GM21390 (cell line): ENCODE measurements around the gene HACD2.

Experiments
- ATAC-seq: cut with Tn5 transposase; IDR thresholded peaks from one replicate; pipeline ENCODE4 v1.9.1; 2021; ENCODE audit not compliant: unreplicated experiment

The HACD2 gene, protein sequence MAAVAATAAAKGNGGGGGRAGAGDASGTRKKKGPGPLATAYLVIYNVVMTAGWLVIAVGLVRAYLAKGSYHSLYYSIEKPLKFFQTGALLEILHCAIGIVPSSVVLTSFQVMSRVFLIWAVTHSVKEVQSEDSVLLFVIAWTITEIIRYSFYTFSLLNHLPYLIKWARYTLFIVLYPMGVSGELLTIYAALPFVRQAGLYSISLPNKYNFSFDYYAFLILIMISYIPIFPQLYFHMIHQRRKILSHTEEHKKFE

DNA sequence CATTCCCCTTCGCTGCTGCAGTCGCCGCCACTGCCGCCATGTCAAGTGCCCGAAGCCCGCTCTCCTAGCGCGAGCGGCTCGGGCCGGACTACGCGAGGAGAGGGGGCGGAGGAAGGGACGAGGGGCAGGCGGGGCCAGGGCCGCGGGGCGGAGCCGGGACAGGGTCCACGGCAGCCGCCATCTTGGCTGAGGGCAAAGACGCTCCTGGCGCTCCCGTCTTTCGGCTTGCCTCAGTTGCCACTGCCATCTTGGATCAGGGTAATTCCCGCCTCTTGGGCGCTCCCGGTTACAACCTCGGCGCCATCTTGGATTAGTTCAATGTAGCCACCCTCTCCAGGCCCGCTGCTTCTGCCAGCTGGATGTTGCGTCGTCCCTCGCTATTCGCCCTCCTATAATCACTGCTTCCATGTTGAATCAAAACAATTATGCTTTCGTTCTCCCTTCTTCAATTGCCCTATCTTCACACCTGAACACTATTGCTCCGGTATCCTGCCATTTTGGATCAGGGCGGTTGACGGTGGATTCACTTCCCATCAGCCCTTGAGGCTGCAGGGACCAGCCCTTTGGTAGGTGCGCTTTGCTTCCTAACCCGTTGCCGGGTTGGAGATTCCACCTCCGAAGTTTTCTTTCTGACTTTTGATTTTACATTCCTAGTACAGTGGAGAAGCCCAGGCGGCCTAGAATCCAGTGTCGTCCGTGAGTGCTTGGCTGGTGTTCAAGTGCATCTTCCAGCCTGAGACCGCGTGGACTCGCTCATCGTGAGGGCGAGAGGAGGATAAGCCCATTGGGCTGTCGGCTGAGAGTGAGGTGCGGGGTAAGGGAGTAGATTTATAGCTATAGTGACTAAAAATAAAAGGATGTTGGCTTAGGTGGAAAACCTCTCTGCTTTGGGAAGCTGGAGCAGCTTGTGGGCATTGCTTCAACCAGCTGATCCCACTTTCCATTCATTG is at the start of gene HACD2:
Gene HACD2, minus strand, starts transcription at position 66 of the 950 bp plus-strand sequence. Its CDS starts 26 bp downstream, at position 40.
- peak; percentile 91 for ATAC-seq

DNA sequence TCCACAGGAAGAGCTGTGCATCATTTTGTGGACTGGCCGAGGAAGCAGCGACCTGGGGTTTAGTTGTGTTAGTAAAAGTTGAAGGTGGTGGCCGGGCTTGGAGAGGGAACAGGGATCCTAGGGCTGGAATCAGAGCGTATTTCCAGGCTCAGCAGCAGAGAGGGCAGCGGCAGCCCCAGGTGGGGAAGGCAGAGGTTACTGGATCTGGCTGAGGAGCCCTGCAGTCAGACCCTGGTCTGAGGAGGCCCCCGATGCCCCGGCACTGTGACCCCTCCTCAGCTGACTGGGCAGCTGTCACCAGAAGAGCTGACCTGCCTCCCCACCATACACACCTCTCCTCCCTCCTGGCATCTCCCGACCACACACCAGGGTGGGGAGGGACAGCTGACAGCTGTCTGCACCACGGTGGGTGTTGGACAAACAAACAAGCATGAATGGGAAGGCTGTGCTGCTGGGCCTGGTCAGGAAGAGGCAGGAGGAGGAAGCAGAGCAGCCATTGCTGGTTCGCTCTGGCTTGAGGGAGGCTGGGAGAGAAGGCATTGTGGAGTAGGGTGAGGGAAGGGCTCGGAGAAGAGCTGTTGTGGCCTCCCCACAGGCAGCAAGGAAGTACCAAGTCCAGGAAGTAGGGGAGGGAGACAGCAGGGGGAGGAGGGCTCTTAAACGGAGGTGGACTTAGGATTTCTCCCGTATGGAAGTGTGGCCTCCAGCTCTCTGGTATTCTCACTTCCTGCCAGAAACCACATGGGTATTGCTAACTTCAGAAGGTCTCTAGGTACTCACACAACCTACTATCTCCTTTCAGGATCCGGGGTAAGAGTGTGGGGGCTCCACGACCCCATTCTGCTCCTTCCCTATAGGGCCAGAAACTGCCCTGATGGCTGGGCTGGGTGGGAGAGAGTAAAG is 49.5 kb upstream of the HACD2 start:
- ATAC-seq = no peak

DNA sequence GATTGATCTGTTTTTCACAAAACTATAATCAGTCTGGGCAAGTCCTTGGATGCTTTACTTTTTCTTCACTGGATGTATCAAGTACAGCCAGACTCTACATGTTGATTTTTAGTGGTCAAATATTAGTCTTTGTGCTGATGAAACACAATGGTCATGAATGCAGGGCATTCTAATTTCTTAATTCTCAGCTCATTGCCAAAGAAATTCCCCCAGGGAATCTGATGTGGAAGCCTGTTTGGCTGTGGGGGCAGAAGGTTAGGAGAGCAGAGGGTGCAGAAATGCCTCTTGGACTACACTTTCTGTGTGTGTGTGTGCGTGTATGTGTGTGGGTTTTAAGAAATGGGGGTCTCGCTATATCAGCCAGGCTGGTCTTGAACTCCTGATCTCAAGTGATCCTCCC is 48.7 kb upstream of the HACD2 start:
- ATAC-seq = no peak

DNA sequence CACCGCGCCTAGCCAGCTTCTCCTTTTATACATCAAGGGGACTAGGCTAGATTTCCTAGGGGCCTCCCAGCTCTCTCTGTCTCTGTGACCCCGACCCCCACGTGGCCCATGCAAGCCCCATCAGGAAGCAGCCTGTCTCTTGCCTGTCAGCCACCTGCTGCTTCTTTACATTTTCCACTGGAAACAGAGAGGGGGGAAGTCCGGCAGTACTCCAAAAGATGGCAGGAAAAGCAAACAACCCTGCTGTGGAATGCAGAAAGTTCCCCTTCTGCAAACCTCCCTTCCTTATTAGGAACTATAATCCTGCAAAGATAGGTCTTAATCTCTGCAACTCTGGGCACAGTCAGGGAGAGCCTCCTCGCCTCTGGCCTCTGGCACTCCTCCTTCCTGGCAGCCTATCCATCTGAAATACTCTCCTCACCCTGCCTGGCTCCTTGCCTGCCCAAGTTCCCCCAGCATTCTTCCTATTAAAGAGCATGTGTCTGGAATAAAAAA is 47.4 kb upstream of the HACD2 start:
- no peak for ATAC-seq

DNA sequence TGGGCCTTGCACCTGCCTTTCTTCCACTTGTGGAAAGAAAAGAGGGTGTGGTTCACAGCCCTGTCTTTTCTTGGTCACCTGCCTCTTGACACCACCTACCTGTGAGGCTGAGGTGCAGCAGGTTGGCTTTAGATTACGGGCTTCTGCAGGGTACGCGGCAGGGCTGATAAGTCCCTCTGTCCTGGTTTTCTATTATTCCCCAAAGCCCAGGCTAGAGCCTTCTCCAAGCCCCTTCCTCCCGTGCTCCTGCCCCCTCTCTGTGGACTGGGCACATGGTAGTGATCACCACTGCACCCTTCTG is 44.8 kb upstream of the HACD2 start:
- no peak for ATAC-seq

DNA sequence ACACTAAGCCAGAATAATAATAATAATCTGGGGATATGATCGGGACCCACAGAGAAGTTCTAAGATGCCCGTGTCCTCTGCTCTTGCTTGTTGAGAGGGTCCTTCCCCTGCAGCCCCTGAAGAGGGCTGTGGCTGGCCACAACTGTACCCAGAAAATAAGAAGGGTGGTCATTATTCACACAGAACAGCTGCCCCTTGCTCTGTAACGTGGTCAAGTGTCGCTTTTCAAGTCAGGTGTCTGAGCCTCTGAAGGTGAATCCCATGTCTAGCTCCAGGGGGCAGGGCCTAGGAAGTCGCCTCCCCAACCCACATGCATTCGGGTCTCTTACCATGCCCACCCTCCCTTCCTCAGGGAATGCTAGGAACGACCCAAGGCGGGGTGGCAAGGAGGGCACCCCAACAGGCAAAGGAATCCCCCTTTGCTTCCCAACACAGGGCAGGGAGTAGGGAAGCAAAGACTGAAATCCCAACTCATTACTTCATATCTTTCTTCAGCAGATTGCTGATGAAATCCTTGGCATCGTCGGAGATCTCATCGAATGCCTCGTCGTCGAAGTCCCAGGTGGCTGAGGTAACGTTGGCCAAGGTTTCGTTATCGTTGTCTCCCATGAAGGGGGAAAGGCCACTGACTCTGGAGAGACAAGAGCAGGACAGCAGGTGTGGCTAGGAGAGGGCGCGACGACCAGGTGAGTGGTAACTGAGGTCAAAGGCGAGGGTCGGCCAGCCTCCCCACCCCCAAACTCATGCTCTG is 44.3 kb upstream of the HACD2 start:
- no peak for ATAC-seq

DNA sequence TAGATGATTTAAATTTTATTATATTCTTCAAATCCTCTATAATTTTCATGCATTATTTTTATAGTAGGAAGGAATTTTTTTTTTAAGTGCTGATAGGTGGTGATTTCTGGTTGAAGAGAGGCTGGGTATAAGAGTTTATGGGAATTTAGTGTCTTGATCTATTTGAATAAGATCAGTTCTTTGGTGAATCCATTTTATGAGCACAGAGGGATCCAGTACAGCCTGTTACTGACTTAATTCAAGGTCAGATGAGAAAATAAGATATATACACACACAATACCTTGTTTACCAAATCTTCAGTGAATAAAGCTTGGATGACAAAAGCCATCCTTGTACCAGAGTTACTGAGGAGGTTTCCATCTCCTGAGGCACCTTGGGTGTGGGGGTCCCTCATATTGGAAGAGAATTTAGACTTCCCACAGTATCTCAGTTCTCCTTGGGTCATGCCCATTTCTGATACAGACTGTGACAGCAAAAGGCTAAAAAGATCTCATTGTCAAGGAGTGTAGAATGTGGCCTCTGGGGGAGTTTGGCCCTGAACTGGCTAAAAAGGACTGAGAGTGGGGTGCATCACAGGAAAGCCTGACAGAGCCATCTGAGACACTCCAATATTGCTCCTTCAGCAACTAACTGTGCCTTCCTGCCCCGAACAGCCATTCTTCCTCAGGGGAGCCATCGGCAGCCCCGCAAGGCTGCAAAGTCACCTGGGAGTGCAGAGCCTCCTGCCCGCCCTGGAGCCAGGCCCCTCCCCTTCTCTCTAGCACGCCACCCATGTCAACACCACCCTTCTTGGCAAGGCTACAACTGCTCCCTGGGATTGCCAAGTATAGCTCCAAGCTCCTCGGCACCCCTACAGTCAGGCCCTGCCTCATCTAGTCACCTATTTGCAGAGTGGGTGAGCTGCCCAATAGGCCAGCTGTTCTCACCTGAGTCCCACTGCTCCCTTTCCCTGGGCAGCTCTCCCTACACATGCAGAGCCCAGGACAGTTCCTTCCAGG is 43.1 kb upstream of the HACD2 start:
- ATAC-seq = no peak

- ATAC-seq = no peak
These were observed 42.0 kb upstream of the HACD2 start for GRCh38 chr3:123626881-123627280.

DNA sequence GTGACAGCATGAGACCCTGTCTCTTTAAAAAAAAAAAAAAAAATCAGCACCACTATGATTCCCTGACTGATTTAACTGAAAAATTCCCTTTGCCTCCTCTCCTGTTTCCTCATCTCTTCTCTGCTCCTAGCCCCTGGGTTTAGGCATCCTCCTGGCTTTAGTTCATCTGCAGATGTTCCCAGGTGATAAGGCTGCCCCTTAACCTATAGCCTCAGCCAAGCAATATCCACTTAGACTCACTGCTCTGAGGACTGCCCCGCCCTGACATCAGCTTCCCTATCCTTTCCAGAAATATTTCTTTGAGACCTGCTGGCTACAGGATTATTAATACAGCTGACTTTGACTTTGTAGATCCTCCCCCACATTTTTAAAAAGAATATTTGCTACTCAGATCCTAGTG is 39.4 kb upstream of the HACD2 start:
- no peak for ATAC-seq

- ATAC-seq = no peak
These were observed 38.6 kb upstream of the HACD2 start for GRCh38 chr3:123623346-123623880.

- no peak for ATAC-seq
These were observed 37.9 kb upstream of the HACD2 start for GRCh38 chr3:123622766-123623165.

- no peak for ATAC-seq
These were observed 37.0 kb upstream of the HACD2 start for GRCh38 chr3:123621850-123622189.

DNA sequence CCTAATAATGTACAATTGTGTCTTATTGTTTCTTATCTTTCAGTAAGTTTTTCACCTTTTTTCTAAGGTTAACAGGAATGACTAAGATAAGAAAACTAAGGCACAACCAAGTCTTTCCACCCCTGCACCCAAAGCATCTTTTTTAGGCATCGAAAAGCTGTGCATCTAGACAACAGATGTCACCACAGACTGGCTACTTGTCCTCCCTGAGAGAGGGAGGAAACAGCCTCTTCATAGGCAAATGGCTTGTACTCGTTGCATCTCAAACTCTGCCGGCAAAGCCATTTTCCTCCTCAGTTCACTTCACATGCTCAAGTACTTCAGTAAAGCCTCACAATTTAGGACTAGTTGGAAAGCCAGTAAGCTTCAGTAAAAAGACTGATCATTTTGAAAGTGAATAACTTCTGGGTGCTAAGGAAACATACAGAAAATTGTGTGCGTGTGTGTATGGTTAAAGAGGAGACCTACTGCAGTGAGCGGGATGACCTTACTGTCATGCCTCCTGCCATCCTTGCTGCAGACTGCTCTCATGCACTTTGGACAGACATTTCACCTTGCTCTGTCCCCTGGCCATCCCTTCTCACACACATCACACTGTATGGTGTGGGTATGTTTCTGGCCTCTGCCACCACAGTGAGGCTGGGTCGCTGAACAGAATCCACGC is 36.5 kb upstream of the HACD2 start:
- ATAC-seq = no peak

DNA sequence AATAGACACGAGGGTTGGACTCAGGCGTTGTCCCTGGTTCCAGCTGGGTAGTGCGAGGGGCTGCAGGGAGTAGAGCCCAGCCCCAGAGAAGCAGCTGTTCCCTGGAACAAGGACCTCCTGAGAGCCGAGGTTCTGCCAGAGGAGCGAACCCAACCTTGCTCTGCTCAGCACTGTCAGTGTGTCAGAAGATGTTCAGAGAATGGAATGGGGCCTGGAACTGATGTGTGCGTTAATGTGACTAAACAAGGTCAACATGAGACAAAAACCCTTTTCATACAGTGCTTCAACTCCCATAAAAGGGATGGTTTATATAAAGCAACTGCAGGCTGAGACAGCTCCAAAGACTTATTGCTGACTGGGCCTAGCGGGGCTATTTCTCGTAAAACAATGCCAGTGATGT is 35.5 kb upstream of the HACD2 start:
- no peak for ATAC-seq

DNA sequence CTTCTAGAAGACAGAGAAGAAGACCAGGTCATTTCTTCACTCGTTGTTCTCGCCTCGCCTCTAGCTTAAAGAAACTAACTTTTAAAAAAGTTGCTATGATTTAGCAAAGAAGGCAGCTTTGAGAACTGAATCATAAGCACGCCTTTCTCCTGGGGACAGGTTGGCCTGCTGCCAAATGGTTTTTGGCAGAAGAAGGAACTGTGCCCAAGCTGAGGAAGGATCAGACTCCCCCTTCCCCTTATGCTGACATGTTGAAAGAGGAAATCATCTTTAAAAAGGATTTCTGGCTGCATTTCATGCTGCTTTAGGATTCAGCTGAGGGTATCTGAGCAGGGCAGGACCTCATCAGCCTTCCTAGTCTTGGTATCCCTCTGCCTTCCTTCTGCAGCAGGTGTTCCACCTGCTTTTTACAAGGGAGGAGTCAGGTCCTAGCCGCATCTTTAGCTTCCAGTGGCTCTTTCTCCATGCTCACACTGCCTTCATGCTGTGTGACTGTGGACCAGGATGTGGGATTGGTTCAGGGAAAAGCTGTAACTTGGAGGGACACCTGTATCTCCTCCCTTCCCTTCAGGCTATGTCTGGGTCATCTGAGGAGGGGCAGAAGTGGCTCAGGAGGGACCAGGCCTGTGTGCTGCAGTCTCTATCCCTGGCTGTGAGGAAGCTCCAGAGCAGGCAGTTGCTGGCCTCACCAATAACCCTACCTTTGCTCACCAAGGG is 34.1 kb upstream of the HACD2 start:
- ATAC-seq = no peak

DNA sequence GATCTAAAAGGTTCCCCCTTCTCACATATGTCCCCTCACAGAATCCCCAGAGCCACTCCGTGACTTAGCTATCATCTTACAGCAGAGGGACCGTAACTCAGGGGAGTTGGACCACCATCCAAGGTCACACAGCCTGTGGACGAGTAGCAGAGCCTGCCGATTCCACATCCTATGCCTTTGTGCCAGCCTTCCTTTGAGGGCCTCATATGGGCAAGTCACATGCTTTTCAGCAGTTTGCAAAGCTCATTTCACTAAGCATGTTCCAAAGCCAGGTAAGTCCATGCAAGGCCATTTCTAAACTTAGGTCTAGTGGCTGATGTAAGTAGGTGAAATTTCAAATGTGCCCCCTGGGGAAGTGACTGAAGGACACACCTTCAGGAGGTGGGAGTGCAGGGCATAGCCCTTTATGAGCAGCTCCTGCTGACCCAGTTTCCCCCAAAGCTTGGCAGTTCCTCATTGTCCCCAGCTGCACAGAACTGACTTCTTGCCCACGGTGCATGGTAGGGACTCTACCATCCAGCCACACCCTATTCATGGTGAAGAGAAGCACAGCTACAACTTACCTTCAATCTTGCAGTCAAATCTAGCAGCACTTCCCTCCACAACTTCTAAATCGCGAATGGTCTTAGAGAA is 33.3 kb upstream of the HACD2 start:
- ATAC-seq = no peak

GRCh38 chr3:123616593-123616992 is 31.7 kb upstream of the HACD2 start:
- no peak for ATAC-seq

GRCh38 chr3:123613543-123613942 is 28.7 kb upstream of the HACD2 start:
- ATAC-seq = no peak
